ENCODE measurements around the gene HCN2. TPM values are rescaled to one million over a fixed set of nuclear protein-coding genes. Genes with fewer than 3 reads are reported as not detected.
A peak's percentile ranks its signal among the peaks of the same experiment; 100 is the strongest.

HCN2 gene
- total and polyA plus RNA-seq, 9 of the 15 experiments (the other 6 are each of a cell fraction or from before 2014, with no cell fraction given) = 0.29 to 4.2 (median 0.82) TPM; not detected in 2

DNA sequence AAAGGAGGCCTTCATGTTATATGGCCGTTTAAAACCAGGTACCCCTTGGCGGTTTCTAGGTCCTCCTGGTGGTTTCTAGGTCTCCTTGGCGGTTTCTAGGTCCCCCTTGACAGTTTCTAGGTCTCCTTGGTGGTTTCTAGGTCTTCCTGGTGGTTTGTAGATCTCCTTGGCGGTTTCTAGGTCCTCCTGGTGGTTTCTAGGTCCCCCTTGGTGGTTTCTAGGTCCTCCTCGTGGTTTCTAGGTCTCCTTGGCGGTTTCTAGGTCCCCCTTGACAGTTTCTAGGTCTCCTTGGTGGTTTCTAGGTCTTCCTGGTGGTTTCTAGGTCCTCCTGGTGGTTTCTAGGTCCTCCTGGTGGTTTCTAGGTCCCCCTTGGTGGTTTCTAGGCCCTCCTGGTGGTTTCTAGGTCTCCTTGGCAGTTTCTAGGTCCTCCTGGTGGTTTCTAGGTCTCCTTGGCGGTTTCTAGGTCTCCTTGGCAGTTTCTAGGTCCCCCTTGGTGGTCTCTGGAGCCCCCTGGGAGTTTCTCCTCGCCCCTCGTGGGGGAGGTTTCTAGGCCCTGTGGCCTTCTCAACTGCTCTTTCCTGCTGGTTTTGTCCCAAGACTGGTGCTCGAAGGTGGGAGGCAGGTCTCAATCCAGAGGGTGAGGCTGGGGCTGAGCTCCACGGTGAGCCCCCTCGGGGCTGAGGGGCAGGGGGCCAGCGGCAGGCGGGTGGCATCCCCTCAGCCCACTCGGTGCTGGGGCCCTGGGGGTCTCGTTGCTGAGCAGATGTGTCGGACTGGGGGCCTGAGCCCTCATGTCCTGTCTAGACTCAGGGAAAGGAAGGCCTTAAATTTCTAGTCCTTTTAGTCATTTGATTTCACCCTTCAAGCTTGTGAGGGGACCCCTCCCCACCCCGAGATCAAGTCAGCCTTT lies 8.0 kb downstream of the HCN2 start (continued):
- TF ChIP-seq, protein P1, sequence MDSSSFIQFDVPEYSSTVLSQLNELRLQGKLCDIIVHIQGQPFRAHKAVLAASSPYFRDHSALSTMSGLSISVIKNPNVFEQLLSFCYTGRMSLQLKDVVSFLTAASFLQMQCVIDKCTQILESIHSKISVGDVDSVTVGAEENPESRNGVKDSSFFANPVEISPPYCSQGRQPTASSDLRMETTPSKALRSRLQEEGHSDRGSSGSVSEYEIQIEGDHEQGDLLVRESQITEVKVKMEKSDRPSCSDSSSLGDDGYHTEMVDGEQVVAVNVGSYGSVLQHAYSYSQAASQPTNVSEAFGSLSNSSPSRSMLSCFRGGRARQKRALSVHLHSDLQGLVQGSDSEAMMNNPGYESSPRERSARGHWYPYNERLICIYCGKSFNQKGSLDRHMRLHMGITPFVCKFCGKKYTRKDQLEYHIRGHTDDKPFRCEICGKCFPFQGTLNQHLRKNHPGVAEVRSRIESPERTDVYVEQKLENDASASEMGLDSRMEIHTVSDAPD (CRISPR knock-in tag; IDR thresholded peaks at IDR 0.05) = peak; percentile 68; the same call in 1 of the 2 replicates
- TF ChIP-seq DMBX1 (CRISPR knock-in tag; IDR thresholded peaks at IDR 0.05; ENCODE audit: borderline replicate concordance) (peak; percentile 60; the same call in 1 of the 2 replicates), POLR2G (IDR thresholded peaks at IDR 0.05; ENCODE audit: low read depth, low read length) (peak; percentile 34; the same call in 1 of the 2 replicates), FOXP1 (CRISPR knock-in tag; IDR thresholded peaks at IDR 0.05) (peak; percentile 59; the same call in 1 of the 2 replicates), ZSCAN29 (IDR thresholded peaks at IDR 0.05) (peak; percentile 98), RBM25 (IDR thresholded peaks at IDR 0.05; ENCODE audit: low read depth, low read length, severe bottlenecking) (peak; percentile 100), KDM1A (IDR thresholded peaks at IDR 0.05) (peak in 1 of 2 experiments; percentile 38; a peak in 1 of 4 replicates), NR4A1 (CRISPR knock-in tag; IDR thresholded peaks at IDR 0.05) (no peak), NR4A1 (tag; IDR thresholded peaks at IDR 0.05) (peak; percentile 41; the same call in 1 of the 2 replicates), XRCC4 (IDR thresholded peaks at IDR 0.05; ENCODE audit: extremely low read depth, insufficient read depth, insufficient read length) (no peak), ZNF398 (CRISPR knock-in tag; IDR thresholded peaks at IDR 0.05) (0 out of 2 replicates have a peak, but pooled peaks have one; percentile 57), SMAD4 (CRISPR knock-in tag; conservative IDR thresholded peaks at IDR 0.05) (0 out of 2 replicates have a peak, but pooled peaks have one; percentile 47), ZNF511 (CRISPR knock-in tag; IDR thresholded peaks at IDR 0.05) (peak; percentile 64; the same call in 1 of the 2 replicates), SMARCB1 (IDR thresholded peaks at IDR 0.05; ENCODE audit: insufficient read length, low read depth) (no peak), PML (IDR thresholded peaks at IDR 0.05; ENCODE audit: low read length) (peak; percentile 36; the same call in 1 of the 2 replicates), TBL1XR1 (IDR thresholded peaks at IDR 0.05; ENCODE audit: low read length in 2 of 2) (peak; percentile 82 to 93)
- TF ChIP-seq, protein P2, sequence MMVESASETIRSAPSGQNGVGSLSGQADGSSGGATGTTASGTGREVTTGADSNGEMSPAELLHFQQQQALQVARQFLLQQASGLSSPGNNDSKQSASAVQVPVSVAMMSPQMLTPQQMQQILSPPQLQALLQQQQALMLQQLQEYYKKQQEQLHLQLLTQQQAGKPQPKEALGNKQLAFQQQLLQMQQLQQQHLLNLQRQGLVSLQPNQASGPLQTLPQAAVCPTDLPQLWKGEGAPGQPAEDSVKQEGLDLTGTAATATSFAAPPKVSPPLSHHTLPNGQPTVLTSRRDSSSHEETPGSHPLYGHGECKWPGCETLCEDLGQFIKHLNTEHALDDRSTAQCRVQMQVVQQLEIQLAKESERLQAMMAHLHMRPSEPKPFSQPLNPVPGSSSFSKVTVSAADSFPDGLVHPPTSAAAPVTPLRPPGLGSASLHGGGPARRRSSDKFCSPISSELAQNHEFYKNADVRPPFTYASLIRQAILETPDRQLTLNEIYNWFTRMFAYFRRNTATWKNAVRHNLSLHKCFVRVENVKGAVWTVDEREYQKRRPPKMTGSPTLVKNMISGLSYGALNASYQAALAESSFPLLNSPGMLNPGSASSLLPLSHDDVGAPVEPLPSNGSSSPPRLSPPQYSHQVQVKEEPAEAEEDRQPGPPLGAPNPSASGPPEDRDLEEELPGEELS (CRISPR knock-in tag; IDR thresholded peaks at IDR 0.05; ENCODE audit: borderline replicate concordance) = 0 out of 2 replicates have a peak, but pooled peaks have one; percentile 14
- TF ChIP-seq, protein P3, sequence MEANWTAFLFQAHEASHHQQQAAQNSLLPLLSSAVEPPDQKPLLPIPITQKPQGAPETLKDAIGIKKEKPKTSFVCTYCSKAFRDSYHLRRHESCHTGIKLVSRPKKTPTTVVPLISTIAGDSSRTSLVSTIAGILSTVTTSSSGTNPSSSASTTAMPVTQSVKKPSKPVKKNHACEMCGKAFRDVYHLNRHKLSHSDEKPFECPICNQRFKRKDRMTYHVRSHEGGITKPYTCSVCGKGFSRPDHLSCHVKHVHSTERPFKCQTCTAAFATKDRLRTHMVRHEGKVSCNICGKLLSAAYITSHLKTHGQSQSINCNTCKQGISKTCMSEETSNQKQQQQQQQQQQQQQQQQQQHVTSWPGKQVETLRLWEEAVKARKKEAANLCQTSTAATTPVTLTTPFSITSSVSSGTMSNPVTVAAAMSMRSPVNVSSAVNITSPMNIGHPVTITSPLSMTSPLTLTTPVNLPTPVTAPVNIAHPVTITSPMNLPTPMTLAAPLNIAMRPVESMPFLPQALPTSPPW (CRISPR knock-in tag; IDR thresholded peaks at IDR 0.05) = peak; percentile 12; the same call in 1 of the 2 replicates
